NCI-H748 treated with DMSO at 0.1 percent for 48 hours (cell line): ENCODE results near the gene ADD2.
A peak's percentile ranks its signal among the peaks of the same experiment; 100 is the strongest.

Experiments
- DNase-seq: peaks from one replicate; lab custom pipeline; 2025; lab: John Stamatoyannopoulos, UW

Gene ADD2

DNA sequence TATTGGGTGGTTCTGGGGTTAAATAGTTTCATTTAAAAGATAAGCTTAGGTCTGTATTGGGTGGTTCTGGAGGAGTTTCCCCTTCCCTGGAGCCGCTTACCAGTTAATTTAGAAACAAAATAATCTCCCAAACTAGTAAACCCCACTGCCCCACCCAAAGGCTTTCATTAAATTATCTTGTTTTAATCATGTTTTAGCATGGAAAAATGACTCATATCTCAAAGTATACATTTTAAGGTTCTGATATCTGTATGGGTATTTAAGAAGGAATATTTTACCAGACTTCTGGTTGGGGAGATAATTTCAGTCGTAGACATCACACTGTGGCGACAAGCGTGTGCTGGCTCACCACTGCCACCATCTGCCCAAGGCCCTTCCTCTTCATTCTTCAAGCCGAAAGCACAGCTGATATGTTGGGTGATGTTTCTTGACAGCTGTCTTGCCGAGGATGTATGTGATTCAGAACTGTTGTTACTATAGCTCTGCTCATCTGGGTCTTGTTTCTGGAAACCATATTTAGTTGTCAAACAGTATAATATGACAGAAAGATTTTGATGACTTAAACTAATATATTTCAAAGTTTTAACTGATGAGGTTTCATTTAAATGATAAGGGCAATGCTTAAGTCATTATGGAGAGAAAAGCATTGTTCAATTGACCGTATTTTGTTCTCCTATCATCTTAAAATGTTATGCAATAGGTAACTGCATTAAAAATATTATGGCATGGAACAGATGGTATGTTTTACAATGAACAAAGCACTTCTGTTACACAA lies 17.3 kb upstream of the ADD2 start:
- DNase-seq = peak; percentile 7

DNA sequence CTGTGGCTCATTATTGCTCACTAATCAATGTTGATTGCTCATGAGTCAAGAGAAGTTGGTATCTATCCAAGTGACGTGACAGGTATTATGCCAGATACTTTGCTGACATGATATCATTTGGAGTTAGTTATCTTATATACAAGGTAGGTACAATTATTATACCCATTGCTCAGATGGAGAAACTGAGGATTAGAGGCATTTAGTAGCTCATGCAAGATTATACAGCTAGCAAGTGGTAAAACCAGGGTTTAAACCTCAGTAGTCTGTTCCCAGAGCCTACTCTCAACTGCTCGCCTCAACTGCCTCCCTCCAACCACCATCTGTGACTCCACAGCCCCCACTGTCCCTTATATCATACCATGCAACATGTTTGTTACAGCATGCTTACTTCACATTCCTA lies 16.3 kb upstream of the ADD2 start:
- DNase-seq = no peak

DNA sequence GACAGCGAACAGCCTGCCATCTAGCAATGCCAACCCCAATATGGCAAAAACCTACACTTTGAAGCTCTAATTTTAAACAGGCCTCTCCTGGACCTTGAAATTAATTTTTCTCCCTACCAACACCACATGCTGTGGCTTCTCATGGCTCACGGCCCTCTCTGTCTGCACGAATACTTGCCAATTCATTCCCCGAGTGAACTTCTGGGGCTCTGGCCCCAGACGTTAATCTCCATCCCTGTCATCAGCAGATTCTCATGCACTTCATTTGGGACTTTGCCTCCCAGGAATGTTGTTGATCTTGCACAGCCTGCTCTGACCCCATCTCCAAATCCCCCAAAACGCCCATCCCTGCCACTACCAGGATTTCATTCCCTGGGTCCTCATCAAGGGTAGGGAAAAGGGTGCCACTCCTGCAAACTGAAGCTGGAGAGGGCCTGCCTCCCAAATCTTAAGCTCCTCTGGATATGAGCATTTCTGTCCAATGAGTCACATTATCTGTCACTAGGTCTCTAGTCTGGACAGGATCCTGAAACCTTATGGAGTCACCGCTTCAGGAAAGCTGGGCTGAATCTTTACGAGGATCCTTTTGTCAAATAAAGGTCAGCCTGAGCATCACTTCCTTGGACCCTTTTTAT lies 12.0 kb upstream of the ADD2 start:
- no peak for DNase-seq

DNA sequence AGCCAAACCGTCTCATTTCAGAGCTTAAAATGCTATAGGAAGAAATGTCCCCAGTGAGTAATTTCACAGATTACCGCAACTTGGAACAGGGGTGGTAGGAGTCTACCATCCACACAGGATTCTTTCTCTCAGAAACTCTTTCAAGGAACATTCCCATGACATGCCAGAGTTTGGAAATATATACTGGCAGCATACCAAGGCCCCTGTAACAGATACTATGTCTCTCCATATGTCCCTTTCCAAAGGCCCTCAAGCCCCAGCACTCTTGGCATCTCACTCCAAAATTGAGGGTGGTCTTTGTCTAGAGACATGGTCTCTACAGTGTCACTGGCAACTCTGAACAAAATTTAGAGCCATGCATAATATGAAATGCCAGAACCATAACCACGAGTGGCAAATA lies 11.5 kb upstream of the ADD2 start:
- no peak for DNase-seq

DNA sequence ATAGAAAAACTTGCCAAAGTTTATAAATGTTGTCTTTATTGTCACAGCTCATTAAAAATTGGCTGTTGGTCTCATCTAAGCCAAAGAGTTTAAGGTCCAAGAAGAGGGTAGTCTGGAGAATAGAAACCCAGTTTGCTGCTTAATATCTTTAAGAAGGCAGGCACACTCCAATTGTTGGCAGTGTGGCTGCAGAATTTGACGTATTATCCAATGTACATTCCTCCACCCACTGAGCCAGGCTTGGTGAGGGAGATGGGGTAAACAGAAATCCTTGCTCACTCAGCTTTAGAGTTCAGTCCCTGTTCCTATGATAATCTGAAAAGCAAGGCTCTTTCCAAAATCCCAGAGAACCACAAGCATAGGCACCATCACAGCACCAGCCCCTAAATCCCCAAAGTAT lies 10.7 kb upstream of the ADD2 start:
- no peak for DNase-seq

DNA sequence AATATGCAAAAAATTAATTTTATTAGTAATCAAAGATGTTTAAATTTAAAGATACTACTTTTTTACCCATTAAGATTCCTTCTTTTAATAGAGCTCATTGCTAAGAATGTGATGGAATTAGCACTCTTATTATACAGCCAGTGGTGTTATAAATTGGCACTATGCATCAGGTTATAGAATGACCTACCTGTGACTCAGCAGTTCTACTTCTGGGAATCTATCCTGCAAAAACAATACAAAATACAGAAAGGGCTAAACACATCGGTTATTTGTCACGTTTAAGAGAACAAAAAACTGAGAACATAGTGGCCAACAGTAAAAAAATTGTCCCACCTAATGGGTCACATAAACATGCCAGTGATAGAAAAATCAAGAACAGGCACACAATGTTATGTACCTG lies 9.4 kb upstream of the ADD2 start:
- DNase-seq = no peak

DNA sequence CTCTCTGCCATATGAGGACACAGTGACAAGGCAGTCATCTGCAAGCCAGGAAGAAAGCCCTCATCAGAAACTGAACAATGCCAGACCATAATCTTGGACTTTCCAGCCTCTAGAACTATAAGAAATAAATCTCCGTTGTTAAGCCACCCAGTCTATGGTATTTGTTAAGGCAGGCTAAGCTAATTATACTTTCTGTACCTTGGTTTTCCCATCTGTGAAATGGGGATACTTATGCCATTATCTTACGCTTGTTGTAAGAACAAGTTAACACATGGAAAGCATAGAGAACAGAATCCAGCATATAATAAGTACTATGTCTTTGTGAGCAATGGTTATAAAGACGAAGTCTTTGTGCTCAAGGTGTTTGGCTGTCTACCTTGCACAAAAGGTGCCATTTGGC lies 8.3 kb upstream of the ADD2 start:
- DNase-seq = no peak

DNA sequence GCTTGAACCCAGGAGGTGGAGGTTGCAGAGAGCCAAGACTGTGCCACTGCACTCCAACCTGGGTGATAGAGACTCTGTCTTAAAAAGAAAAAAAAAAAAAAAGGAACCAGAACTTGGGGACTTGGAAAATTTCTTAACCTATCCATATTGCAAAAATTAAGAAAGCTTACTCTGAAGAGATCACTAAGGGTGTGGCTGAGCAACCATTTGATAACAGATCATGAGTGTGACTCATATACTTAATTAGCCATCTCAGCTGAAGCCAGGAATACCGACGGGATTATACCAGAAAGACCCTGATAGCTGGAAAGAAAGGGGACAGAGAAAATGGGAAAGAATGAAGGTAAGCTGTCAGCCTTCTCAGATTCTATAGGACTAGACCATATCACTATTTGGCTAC lies 7.1 kb upstream of the ADD2 start:
- DNase-seq = no peak

DNA sequence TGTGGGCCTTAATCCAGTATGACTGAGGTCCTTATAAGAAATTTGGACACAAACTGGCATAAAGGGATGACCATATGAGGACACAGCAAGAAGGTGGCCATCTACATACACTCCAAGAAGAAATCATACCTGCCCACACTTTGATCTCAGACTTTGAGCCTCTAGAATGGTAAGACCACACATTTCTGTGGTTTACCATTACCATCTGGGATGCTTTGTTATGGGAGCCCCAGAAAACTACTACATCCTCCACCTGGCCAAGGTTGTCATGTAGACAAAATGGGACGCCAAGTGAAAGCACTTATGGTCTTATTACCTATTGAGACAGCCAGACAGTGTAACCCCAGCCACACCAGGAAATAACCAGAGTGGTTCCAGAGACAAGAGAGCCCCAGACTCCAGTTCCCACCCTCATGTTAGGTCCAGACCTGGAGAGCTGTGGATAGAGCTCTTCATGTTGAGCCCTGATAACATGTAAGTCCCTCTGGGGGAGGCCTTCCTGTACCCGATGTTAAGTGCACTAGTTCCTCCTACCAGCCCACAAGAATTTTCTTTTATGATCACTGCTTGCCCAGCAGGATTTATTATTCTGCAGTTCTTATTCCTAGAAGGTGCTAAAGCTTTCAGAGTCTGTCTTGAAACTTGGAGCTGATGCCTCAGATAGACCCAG lies 4.6 kb upstream of the ADD2 start:
- no peak for DNase-seq

DNA sequence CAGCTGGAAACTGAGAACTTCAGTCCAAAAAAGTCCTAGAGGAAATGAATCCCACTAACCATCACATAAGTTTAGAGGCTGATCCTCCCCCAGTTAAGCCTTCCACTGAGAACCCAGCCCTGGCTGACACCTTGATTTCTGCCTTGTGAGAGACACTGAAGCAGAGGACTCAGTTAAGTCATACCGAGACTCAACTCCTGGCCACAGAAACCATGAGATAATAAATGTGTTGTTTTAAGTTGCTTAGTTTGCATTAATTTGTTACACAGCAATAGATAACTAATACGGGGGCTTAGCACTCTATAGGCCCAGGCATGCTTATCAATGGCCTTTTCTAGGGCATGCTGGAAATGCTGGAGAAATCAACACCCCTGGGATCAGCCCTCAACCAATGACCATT lies 3.4 kb upstream of the ADD2 start:
- no peak for DNase-seq

DNA sequence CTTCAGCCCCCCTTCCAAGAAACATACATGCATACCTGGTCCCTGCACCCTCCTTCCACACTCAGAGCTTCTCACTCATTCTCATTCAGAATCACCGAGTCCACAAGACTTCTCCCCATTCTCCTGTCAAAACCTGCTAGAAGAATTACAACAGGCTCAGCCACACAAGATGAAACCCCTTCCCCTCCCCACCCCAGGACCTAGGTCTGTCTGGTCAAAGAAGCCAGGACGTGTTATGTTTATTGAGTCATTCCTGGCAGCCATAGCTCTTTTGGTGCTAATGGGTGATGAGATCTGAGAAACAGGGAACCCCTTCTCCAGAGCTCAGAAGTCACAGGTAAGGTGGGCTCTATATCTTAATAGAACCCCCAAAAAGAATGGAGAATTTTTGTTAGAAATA lies 1.4 kb upstream of the ADD2 start:
- DNase-seq = no peak

DNA sequence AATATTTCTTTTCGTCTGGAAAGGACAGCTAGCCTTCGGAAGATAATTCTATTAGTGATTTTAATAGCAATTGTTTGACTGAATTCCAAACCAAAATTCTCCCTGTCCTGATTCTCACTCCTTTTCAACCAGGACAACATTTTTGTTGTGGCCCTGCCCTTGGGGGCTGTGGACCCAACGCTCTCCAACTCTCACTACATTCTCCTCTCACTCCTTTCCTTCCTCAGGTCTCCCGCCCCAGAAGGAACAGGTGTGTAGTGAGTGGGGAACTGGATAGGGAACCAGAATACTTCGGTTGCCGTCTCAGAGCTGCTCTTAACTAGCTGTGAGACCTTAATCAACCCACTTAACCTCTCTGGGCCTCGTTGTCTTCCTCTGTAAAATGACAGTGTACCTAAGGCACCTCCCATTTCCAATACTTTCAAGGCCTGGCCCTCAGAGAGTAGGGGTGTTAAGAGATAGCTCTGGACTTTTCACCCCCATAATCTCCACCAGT lies 638 bp upstream of the ADD2 start:
- no peak for DNase-seq

DNA sequence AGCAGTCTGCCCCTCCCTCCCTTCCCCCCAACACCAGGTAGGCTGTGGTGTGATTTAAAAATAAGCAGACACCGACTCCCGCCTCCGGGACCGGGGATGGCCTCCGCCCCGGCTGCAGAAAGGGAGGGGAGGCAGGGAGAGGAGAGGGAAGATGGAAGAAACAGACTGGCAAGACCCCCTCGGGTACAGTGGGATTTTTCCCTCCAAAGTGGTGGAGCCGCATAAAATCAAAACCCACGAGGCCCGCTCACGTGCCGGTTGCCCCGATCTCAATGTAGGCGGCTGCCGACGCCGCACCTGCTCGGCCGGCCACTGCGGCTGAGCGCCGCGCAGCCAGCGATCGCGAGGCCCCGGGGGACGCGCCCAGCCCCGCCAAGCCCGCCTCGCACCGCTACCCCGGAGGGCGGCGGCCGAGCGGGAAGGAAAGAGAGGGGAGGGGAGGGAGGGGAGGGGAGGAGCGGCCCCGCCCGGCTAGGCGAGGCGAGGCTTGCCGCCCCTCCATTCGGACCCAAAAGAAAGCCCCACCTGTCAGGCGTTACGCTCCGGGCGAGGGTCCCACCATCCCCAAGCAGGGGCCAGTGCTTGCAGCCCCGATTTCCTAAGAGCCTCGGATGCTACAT lies 811 bp downstream of the ADD2 start:
- peak; percentile 31 for DNase-seq

DNA sequence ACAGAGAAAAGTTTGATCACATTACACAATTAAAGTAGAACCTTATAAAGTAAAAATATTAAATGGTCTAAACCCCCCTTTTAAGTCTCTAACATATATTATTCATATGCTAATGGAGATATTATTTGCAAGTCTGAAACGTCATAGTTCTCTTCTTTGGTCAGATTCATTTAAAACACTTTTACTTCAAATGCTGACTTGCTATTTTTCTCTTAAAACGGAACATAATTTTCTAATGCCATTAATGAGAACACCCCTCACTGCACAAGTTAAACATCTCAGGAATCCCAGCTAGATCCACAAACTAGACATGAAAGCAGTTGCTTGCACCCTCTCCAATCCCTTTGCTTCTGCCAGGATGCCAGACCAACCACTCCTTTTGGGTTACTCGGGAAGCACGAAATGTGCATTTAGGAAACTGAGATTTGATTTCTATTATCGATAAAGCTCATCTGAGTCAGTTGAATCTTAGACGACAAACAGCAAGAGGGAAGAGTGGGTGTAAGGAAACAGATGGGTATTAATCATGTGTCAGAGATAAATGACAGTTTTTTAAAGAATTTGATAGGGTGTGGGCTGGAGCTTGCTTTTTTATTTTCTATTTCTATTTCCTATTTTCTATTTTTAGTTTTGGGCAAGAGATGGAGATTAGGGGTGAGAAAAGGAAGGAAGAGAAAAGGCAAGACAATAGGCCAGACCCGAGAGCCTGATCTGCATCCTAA lies 1.5 kb downstream of the ADD2 start:
- DNase-seq = no peak

DNA sequence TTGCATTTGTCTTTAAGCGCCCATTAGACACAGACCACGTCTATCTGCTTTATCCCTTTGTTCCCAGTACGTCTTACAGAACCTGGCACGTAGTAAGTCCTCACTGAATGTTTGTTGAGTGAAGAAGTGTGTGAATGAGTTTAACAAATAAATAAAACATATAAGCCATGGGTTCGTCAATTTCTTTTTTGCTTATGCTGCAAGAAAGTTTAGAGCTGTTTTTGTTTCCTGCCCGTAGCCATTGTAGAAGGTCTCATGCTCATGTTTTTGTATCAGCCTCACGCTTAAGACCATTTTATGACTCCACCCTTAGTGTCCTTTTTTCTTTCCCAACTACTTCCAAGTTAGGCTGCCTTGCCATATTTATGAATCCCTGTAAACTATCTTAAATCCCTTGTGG lies 2.5 kb downstream of the ADD2 start:
- no peak for DNase-seq

DNA sequence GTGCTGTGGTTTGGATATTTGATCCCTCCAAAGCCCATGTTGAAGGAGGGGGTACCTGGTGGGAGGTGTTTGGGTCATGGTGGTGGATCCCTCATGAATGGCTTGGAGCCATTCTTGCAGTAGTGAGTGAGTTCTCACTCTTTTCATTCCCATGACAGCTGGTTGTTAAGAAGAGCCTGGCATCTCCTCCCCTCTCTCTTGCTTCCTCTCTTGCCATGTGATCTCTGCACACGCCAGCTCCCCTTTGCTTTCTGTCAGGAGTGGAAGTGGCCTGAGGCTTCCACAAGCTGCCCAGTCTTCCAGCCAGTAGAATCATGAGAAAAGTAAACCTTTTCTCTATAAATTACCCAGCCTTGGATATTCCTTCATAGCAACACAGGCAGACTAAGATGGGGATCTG lies 8.6 kb downstream of the ADD2 start:
- no peak for DNase-seq

DNA sequence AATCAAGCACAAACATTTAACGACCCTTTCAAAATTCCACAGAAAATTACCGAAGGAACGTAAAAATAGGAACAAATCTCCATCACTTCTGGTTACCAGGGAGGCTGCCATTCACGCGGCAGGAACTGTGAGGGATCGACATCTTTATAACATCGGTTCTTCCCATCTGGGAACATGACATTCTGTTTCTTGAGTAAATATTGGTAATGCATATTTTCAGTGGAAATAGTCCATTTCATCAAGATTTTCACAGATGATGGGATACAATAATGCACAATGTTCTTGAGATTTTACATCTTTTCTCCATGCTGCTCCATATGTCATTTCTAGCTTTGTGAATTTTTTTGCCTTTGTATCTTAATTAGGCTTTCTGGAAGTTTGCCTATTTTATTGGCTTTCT lies 10.0 kb downstream of the ADD2 start:
- DNase-seq = no peak

DNA sequence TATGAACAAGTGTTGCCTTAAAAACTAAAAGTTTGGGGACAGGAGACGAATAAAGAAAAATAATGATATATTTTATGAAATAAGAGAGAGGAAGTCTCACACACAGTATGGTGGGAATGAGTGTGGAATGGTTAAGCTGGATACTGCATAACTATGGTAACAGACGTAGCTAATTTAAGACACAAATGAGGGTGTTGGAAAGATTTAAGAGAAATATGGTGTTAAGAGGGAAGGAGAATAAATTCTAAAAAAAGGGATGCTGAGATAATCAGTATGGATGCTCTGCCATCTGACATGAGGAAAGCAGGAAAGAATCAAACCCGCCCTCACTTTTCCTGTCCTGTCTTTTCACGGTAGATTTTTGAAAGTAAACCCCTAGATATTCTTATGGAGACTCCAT lies 10.6 kb downstream of the ADD2 start:
- DNase-seq = no peak

DNA sequence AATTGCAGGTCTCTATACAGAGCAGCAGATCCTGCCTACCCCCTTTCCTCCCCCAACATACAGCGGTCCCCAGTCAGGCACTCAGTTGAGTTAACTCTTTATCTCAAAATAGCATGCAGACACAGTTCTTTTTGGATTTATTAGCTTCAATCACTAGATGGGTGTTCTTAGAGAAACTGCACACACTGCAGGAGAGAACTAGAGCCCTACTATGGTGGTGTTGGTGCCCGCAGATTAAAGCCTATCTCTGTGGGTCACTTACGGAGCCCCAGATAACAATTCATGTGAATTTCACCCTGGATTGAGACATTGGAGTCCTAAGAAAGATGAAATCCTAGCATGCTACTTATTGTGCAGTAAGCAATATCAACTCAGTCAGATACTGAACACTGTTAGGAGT lies 11.9 kb downstream of the ADD2 start:
- DNase-seq = no peak

DNA sequence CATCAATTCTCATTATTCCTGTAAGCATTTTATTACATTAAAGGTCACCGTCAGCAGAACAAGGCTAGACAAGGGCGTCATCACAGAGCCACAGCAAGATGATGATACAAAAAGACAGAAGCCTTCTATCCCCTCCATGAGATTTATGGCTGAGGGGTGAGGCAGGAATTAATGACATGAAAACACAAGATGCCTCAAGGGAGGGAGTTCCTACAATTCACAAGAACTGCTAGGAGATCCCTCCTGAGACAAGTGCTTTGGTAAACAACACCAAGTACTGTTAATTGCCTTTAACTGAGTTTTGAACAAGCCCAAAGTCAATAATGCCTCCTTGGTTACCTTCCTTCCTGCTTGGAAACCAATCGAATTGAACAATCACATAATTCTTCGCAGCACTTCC lies 14.1 kb downstream of the ADD2 start:
- DNase-seq = no peak

DNA sequence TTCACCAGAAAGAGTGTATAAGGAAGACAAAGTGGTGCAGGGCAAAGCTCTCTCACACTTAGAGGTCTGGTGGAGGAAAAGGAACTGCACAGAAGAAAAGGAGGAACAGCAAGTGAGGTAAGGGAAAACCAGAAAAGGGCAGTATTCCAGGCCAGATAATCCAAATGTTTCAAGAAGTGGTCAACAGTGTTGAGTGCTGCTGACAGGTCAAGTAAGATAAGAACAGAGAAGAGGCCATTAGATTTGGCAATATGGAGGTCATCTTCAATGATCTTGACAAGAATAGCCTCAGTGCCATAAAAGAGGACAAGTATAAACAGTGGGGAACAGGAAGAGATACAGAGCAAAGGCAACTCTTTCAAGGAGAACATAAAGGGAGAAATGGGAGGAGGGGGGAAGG lies 15.0 kb downstream of the ADD2 start:
- DNase-seq = no peak

DNA sequence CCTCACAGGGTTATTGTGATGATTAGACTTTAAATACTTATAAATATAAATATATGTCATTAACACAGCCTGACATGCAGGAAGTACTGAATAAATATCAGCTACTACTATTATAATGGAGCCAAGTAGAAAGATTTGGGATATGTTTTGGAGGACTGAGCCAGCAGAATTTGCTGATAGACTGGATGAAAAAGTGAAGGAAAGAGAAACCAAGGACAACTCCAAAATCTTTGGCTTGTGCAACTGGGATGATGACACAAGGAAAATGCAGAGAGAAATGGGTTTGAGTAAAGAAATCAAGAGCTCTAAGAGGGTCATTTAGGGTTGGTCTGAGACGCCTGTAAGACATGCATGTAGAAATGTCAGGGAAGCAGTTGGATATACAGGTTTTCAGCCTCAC lies 15.6 kb downstream of the ADD2 start:
- no peak for DNase-seq
